Heart left ventricle (tissue), 16 donors: ENCODE measurements around the gene SERPINB2. TPM values are rescaled to one million over a fixed set of nuclear protein-coding genes. Genes with fewer than 3 reads are reported as not detected.
A peak's percentile ranks its signal among the peaks of the same experiment; 100 is the strongest.
"Not testable (repeated sequence)": the region's sequence is repeated elsewhere in the genome, so short reads cannot be mapped to it uniquely, and the experiment has no call there.

Experiments used
- ATAC-seq, 4 donors: fragments of 200-7000 bp; cut with Tn5 transposase; one replicate each; pipeline ENCODE4 v1.9.1; 2020 to 2022; ENCODE audit warnings: moderate library complexity in 4 of 4, mild to moderate bottlenecking in 3 of 4, moderate number of reproducible peaks in 1 of 4
- DNase-seq, 5 donors: peaks; one replicate each; pipeline ENCODE4 v3.0.0-alpha.2; 2020
- H3K27ac ChIP-seq, 12 donors: fragments of 200-600 bp; sonication (generic) in 4 of 12; one replicate each; pipeline versions ENCODE4 v1.5.0 to v1.8.0; 2016 to 2022; ENCODE audit warnings: mild to moderate bottlenecking in 2 of 12
- H3K27me3 ChIP-seq, 9 donors: fragments of 200-600 bp; sonication (generic) in 2 of 9; one replicate each; pipeline versions ENCODE4 v1.5.1 to v1.8.0; 2016 to 2022; ENCODE audit warnings: mild to moderate bottlenecking in 3 of 9
- H3K36me3 ChIP-seq, 9 donors: fragments of 200-600 bp; sonication (generic) in 2 of 9; one replicate each; pipeline versions ENCODE4 v1.5.0 to v1.8.0; 2018 to 2022; ENCODE audit warnings: mild to moderate bottlenecking in 2 of 9
- H3K4me1 ChIP-seq, 12 donors: fragments of 200-600 bp; sonication (generic) in 4 of 12; one replicate each; pipeline versions ENCODE4 v1.5.0 to v1.8.0; 2016 to 2022; ENCODE audit warnings: mild to moderate bottlenecking in 3 of 12
- H3K4me3 ChIP-seq, 12 donors: fragments of 200-600 bp; sonication (generic) in 4 of 12; one replicate each; pipeline versions ENCODE4 v1.5.0 to v1.8.0; 2017 to 2022; ENCODE audit warnings: mild to moderate bottlenecking in 9 of 12, moderate library complexity in 4 of 12
- H3K9me3 ChIP-seq, 12 donors: fragments of 200-600 bp; sonication (generic) in 4 of 12; one replicate each; pipeline versions ENCODE4 v1.5.0 to v1.8.0; 2016 to 2022; ENCODE audit warnings: mild to moderate bottlenecking in 1 of 12
- POLR2A ChIP-seq, 2 donors: fragments of 450-650 bp; IDR thresholded peaks; one replicate each; pipeline ENCODE4 v1.6.1; 2017; ENCODE audit warnings: antibody characterized with exemption in 2 of 2, mild to moderate bottlenecking in 2 of 2, moderate library complexity in 2 of 2
- whole genome bisulfite sequencing, 4 donors: extraction: QIAGEN DNeasy Blood & Tissue Kit in 2 of 4; methylation state at CpG; one replicate each; pipeline versions ENCODE4 v1.1.5 to v1.1.7; 2013 to 2018; 5-methylcytosine and 5-hydroxymethylcytosine counted together
- intact Hi-C, 10 donors: fragments of 100-400 bp; cut with DNase I; formaldehyde crosslinking; loops; one replicate each; pipeline versions ENCODE4 v1.11.1 to v1.14.2; 2022
- polyA plus RNA-seq, 2 donors: library from polyadenylated mRNA; stranded (reverse); fragments of 200-250 nt; gene quantifications; one replicate each; pipeline ENCODE4 v1.2.3, GENCODE V29; 2013
- total RNA-seq, 9 donors: library from RNA; depleted of rRNA in 2 of 9; stranded (reverse); fragments of >200 nt in 2 of 9; fragmentation: NEBNext Ultra II Directional in 3 of 9; extraction: Animal tissue kit (Norgen Biotek cat#: 25700) in 3 of 9; gene quantifications; one replicate each; pipeline versions ENCODE4 v1.1.0 to v1.2.4, GENCODE V29; 2016 to 2023
- TF ChIP-seq, protein P1 (sequence below), 12 donors: fragments of 200-600 bp; sonication (generic) in 4 of 12; IDR thresholded peaks; one replicate each; pipeline versions ENCODE4 v1.5.0 to v1.8.0; 2018 to 2022; ENCODE audit warnings: antibody characterized with exemption in 12 of 12, mild to moderate bottlenecking in 5 of 12
- donor health status: ischemic (EF 13 %, LVEDD 7.1; RV severe dilation, severe dysfunction).
- donor health status: healthy with polysubstance abuse.
- donor health status: DM: no; HTN: yes; CAD: no.
- donor health status: DM: no; HTN: no; CAD: no.
- donor health status: ischemic (EF 25% LVEDD 6.9; RV normal size, moderate dysfunction).
- donor health status: ischemic (EF 25% LVEDD 5.7; RV mildly dilated, moderate dysfunction).
- donor health status: healthy.
- donor health status: DM: yes; HTN: yes; CAD: no.
- donor health status: ischemic (EF 35%, LVEDD 5.7; RV mildly dilated, moderate dysfunction).
- donor health status: nonischemic (EF 11% LVEDD 7.7; RV severe dilation, severe dysfunction).
- donor health status: DM: yes; HTN: yes; CAD: no.
- donor health status: PGD.
- donor health status: ischemic (EF 29% LVEDD 5.4; RV normal size, mild dysfunction).
- donor health status: nonischemic (EF 23%, LVEDD 6.1; RV moderate dilation, normal function).

SERPINB2 gene
- total and polyA plus RNA-seq, 11 donors: 0.10 to 1.2 (median 0.28) TPM; not detected in 6

DNA sequence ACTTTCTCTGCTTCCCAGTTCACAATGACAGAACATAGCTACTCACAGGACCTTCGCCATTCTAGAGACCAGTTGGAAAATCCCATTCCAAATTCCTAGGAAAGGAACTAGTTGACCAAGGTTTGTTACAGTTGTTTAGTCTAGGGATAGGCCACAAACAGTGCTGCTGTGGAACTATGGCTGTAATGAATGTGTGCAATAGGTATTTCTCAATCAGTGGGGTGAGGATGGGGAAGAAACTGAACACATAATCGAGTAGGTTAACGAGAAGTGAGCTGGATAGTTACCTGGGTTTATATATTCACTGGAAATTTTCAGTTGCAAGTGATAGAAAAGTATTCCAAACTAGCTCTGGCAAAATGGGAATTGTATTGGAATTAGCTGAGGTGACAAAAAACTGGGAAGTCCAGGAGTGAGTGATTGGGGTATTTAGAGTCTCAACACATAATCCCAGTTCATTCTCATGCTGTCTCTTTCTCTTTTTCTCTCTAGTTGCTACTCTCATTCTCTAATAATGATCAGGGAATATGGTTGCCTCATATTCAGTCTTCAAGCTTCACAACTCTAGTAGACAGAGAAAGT, 43.4 kb downstream of the SERPINB2 start:
- Histone ChIP-seq H3K4me1 (peaks cover 0 to 2% (median 0%) of the 10 kb centered on the region in 12 donors), H3K9me3 (no peaks in the 10 kb centered on the region), H3K27ac (no peak overlapping the region), H3K4me3 (no peak overlapping the region), H3K36me3 (no peaks in the 10 kb centered on the region), H3K27me3 (peaks cover 0 to 14% (median 0%) of the 10 kb centered on the region in 9 donors)
- WGBS, 4 donors: 81 to 87% (median 85%) methylated on average over 3 of the region's 3 CpGs
- DNase-seq: no peak
- no peak for ATAC-seq
- intact Hi-C loops: loop anchor here in 3 of 10 donors (10.0 kb wide), 1 partner anchor 106 kb away; no protein-coding TSS in a partner anchor
- no peak for TF ChIP-seq POLR2A (IDR thresholded peaks at IDR 0.05)
- TF ChIP-seq, protein P1, sequence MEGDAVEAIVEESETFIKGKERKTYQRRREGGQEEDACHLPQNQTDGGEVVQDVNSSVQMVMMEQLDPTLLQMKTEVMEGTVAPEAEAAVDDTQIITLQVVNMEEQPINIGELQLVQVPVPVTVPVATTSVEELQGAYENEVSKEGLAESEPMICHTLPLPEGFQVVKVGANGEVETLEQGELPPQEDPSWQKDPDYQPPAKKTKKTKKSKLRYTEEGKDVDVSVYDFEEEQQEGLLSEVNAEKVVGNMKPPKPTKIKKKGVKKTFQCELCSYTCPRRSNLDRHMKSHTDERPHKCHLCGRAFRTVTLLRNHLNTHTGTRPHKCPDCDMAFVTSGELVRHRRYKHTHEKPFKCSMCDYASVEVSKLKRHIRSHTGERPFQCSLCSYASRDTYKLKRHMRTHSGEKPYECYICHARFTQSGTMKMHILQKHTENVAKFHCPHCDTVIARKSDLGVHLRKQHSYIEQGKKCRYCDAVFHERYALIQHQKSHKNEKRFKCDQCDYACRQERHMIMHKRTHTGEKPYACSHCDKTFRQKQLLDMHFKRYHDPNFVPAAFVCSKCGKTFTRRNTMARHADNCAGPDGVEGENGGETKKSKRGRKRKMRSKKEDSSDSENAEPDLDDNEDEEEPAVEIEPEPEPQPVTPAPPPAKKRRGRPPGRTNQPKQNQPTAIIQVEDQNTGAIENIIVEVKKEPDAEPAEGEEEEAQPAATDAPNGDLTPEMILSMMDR (IDR thresholded peaks at IDR 0.05): no peak

DNA sequence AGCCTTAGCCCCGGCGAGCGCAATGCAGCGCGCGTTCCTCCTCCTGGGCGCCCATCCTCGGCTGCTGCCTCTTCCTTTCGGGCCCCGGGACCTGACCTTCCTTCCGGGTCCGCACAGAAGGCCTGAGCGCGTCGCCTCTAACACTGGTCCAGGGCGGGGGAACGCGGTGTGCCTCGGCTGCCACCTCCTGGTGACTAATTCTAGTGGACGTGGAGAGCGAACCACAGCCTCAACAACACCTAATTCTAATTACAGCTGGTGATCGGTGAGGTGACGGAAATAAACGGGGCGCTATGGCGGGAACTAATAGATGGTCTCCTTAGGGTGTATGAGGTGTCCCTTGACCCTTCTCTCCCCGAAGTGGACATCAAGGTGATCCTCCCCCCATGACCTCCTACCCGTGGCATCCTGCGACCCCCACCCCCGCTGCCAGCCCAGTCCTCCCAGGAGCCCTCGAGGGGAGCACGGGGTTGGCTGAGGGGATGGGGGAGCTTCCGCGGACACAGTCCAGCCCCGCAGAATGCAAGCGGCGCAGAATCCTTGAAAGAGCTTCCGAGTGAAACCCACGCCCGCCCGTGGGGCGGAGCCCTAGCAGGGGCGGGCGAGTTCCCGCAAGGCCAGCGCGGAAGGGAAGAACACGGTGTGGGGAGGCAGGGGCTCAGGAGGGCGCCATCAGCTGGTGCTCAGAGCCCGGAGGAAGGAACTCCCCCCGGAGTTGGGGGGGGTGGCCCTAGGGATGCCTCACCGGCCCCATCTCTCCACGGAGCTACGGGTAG, 48.8 kb downstream of the SERPINB2 start:
- DNase-seq: peak; percentile 76 to 94 (median 85)
- no peaks in the 10 kb centered on the region for H3K36me3 ChIP-seq
- H3K27me3 ChIP-seq: peaks cover 0 to 51% (median 9%) of the 10 kb centered on the region in 9 donors
- 2 to 3% (median 2%) methylated on average over 35 to 54 of the region's 54 CpGs for WGBS, 4 donors
- no peaks in the 10 kb centered on the region for H3K9me3 ChIP-seq
- intact Hi-C loops: loop anchor here (1.0 to 10.0 kb wide), 6 partner anchors 112 to 419 kb away; no protein-coding TSS in a partner anchor
- no peak overlapping the region for H3K27ac ChIP-seq
- H3K4me1 ChIP-seq: peaks cover 0 to 13% (median 3%) of the 10 kb centered on the region in 12 donors
- TF ChIP-seq, protein P1 (IDR thresholded peaks at IDR 0.05): peak; percentile 50 to 77 (median 62)
- no peak for TF ChIP-seq POLR2A (IDR thresholded peaks at IDR 0.05)
- H3K4me3 ChIP-seq: peak overlapping the region in 11 of 12 donors; percentile 27 to 66 (median 52)
- peak; percentile 93 to 99 (median 99) for ATAC-seq

DNA sequence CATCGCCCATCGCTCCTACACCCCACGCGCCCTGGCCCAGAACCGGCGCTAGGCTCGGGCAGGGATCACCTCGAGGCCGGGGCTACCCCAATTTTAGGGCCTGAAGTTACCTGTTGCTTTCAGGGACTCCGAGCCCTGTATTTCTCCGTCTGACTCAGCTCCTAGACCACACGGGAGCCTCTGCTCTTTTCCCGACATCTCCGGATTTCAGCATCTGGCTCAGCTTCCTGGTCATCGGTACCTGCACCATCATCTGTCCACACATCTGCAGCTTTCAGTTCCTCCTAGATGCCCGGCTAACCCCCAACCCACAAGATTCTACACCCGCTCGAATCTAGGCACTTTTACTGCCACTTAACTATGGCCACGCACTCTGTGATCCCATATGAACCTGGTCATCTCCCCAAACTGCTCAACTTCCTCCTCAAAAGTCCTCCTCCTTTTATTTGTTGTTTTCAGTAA, 49.5 kb downstream of the SERPINB2 start:
- TF ChIP-seq, protein P1 (IDR thresholded peaks at IDR 0.05): no peak
- TF ChIP-seq POLR2A (IDR thresholded peaks at IDR 0.05): no peak
- Histone ChIP-seq H3K4me3 (peak overlapping the region in 10 of 12 donors; percentile 27 to 66 (median 52)), H3K27me3 (peaks cover 0 to 51% (median 9%) of the 10 kb centered on the region in 9 donors), H3K9me3 (no peaks in the 10 kb centered on the region), H3K27ac (no peak overlapping the region), H3K36me3 (no peaks in the 10 kb centered on the region), H3K4me1 (peaks cover 0 to 13% (median 3%) of the 10 kb centered on the region in 12 donors)
- DNase-seq (no peak), ATAC-seq (no peak)
- intact Hi-C loops: loop anchor here (1.0 to 10.0 kb wide), 6 partner anchors 112 to 420 kb away; no protein-coding TSS in a partner anchor
- WGBS, 4 donors: 36 to 46% (median 39%) methylated on average over 19 of the region's 19 CpGs

DNA sequence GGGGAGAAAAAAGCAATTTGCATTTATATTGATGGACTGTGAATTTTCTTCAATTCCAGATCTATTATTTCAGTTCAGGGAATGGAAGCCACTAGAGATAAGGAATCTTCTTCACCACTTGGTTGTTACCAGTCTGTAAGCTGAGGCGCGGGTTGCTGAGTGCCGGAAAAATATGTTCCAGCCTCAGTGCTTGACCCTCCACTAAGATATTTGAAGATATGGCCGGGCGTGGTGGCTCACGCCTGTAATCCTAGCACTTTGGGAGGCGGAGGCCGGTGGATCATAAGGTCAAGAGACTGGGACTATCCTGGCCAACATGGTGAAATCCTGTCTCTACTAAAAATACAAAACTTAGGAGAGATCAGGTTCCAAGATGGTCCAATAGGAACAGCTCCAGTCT, 52.5 kb downstream of the SERPINB2 start:
- Histone ChIP-seq H3K27ac (no peak overlapping the region), H3K9me3 (no peaks in the 10 kb centered on the region), H3K4me1 (peaks cover 0 to 13% (median 3%) of the 10 kb centered on the region in 12 donors), H3K4me3 (no peak overlapping the region), H3K27me3 (peaks cover 0 to 48% (median 9%) of the 10 kb centered on the region in 9 donors), H3K36me3 (no peaks in the 10 kb centered on the region)
- intact Hi-C loops: no loop called here
- TF ChIP-seq, protein P1 (IDR thresholded peaks at IDR 0.05): no peak
- no peak for TF ChIP-seq POLR2A (IDR thresholded peaks at IDR 0.05)
- no peak for DNase-seq
- 89 to 95% (median 92%) methylated on average over 8 of the region's 8 CpGs for WGBS, 4 donors
- ATAC-seq: no peak

DNA sequence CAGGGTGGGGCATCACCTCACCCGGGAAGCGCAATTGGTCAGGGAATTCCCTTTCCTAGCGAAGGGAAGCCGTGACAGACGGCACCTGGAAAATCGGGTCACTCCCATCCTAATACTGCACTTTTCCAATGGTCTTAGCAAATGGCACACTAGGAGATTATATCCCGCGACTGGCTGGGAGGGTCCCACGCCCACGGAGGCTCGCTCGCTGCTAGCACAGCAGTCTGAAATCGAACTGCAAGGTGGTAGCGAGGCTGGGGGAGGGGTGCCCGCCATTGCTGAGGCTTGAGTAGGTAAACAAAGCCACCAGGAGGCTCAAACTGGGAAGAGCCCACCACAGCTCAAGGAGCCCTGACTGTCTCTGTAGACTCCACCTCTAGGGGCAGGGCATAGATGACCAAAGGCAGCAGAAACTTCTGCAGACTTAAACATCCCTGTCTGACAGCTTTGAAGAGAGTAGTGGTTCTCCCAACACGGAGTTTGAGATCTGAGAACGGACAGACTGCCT, 53.1 kb downstream of the SERPINB2 start:
- H3K4me3 ChIP-seq, DNase-seq, intact Hi-C loops, H3K27ac ChIP-seq, ATAC-seq, H3K9me3 ChIP-seq, H3K36me3 ChIP-seq: not testable (repeated sequence)
- H3K4me1 ChIP-seq: peaks cover 0 to 13% (median 3%) of the 10 kb centered on the region in 12 donors
- peaks cover 0 to 49% (median 13%) of the 10 kb centered on the region in 9 donors for H3K27me3 ChIP-seq
- WGBS, 4 donors: 71 to 88% (median 76%) methylated on average over 15 to 17 of the region's 17 CpGs
